ENCODE data around the gene CD47. TPM values are rescaled to one million over a fixed set of nuclear protein-coding genes. Genes with fewer than 3 reads are reported as not detected.

The CD47 gene
- total RNA-seq, 2 donors from 2014 or later: 83.0 to 158 TPM

GRCh38 chr3:108100906-108101660 lies 10.3 kb upstream of the CD47 start:
- ATAC-seq (peak; percentile 89 to 97), DNase-seq (ENCODE audit: low spot score in 2 of 2) (peak in 1 of 2 donors; percentile 49)
- H3K36me3 Mint-ChIP-seq: no peaks in the 10 kb centered on the region
- peaks cover 0 to 5% of the 10 kb centered on the region in 2 donors for H3K9me3 Mint-ChIP-seq
- H3K27ac Mint-ChIP-seq: peak overlapping the region in 1 of 2 donors; percentile 58

GRCh38 chr3:108099679-108100428 lies 9.0 kb upstream of the CD47 start:
- H3K9me3 Mint-ChIP-seq: peaks cover 0 to 2% of the 10 kb centered on the region in 2 donors
- peak in 1 of 2 donors; percentile 44 for ATAC-seq
- no peak for DNase-seq (ENCODE audit: low spot score in 2 of 2)
- peak overlapping the region in 1 of 2 donors; percentile 58 for H3K27ac Mint-ChIP-seq
- H3K36me3 Mint-ChIP-seq: no peaks in the 10 kb centered on the region

DNA sequence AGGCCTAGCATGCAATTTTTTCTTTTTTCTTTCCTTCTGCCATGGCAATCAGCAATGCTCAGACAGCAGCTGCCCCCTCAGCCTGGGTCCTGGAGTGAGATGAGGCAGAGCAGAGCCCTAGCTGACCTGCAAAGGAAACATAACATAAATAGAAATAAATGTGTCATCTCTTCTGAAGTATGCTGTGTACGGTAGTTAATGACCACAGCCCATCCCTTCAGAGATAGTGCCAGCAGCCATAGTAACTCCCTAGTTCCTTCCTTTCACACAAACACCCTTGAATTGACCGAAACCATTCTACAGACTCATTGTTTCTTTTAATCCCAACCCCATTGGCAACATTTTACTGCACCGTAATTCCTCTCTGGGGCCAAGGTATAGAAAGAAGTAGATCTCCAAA lies 8.4 kb upstream of the CD47 start:
- H3K27ac Mint-ChIP-seq: no peak overlapping the region
- peaks cover 0 to 5% of the 10 kb centered on the region in 2 donors for H3K9me3 Mint-ChIP-seq
- no peaks in the 10 kb centered on the region for H3K36me3 Mint-ChIP-seq
- no peak for ATAC-seq
- DNase-seq (ENCODE audit: low spot score in 2 of 2): no peak

- Mint-ChIP-seq H3K27ac (no peak overlapping the region), H3K36me3 (no peaks in the 10 kb centered on the region), H3K9me3 (peaks cover 0 to 5% of the 10 kb centered on the region in 2 donors)
- no peak for DNase-seq (ENCODE audit: low spot score in 2 of 2)
- ATAC-seq: no peak
These were observed 7.2 kb upstream of the CD47 start for GRCh38 chr3:108098003-108098370.

DNA sequence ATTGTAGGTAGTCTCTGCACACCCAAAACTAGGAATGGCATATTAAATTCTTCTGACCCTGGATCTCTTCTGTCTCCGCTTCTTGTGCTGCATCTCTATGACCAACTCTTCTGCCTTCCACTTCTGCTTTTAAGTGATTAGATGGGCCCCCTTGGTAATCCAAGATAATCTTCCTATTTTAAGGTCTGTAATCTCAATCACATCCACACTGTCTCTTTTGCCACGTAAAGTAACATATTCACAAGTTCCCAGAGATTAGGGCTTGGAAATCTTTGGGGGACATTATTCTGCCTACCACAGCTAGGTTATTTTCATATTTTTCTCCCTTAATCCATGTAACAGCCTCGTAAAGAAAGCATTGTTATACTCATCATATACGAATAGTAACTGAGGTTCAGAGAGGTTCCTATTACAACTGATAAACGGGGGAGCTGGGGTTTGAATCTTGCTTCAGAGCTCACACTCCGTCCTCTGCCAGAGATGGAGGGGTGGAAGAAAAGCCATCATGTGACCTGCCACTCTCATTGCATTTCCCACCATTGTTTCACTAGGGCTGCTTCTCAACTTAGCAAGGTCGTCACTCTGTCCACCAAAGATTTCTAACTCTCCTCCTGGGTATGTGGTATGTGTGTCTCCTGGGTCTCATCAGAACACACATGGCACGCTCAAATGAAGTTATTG lies 6.6 kb upstream of the CD47 start:
- no peak for ATAC-seq
- H3K27ac Mint-ChIP-seq: no peak overlapping the region

DNA sequence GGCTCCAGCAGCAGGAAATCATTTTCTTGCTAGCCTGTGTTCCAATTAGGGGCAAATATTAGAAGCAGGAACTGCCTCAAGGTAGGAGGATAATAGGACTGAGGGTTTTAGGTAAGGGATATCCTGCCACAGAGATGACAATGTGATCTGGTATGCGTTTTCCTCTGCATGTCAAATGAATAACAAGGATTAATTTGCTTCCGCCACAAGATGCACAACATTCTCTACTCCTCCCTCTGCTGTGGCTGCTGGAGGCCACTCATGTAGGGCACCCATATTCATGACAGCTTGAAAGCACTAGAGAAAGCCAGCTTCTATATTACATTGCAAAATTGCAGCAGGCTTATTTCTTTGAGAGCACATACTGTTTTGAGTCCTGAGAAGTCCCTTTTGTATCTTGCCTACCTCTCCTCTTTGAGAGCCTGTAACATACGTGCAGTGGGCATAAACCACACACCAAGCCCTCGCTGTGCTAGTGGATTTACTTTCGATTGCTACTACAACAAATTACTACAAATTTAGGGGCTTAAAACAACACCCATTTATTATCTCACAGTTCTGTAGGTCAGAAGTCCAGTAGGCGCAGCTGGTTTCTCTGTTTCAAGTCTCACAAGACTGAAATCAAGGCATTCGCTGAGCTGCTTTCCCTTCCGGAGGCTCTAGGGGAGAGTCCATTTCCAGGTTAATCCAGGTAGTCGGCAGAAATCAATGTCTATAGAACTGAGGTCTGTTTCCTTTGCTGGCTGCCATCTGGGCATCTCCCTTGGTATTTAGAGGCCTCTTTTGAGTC lies 5.9 kb upstream of the CD47 start:
- Mint-ChIP-seq H3K27ac (no peak overlapping the region), H3K36me3 (peaks cover 2 to 9% of the 10 kb centered on the region in 2 donors), H3K9me3 (peaks cover 0 to 6% of the 10 kb centered on the region in 2 donors)
- DNase-seq (ENCODE audit: low spot score in 2 of 2): no peak
- no peak for ATAC-seq

More for the DNA sequence above, 6.6 kb upstream of the CD47 start:
- peaks cover 0 to 5% of the 10 kb centered on the region in 2 donors for H3K9me3 Mint-ChIP-seq
- H3K36me3 Mint-ChIP-seq: peaks cover 0 to 2% of the 10 kb centered on the region in 2 donors
- DNase-seq (ENCODE audit: low spot score in 2 of 2): no peak

DNA sequence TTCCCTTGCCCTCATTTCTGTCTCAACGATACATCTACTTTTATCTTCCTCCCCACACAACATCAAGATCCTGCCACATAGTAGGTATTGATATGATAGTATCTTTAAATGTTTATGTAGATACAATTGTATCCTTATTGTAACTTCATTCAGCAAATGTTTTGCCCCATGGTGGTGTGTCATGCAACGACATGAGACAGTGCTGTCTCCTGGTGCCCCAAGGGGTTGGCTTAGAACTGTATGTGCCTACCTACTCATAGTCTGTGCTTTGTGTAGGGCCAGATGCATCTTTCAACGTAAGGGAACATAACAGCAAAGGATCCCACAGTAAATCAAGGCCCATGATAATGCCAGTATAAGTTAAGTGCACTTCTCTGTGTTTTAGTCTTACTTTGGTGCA lies 2.8 kb upstream of the CD47 start:
- ATAC-seq: no peak

DNA sequence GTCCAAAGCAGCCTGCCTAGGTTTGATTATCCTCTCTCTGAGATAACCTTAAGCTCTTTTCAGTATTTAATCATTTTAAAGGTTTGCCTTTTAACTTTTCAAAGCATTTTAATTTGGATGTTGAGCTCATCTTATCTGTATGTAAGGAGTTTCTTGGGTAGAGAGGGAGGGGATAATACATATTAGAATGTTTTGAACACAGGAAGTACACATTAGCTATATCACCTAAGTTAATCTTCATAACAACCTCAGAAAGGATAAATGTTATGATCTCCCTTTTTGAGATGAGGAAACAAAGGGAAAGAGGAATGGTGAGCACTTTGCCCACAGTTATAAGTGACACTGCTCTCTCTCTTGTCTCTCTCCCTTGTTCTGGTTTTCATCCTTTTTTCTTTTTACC lies 2.2 kb upstream of the CD47 start:
- peaks cover 0 to 9% of the 10 kb centered on the region in 2 donors for H3K9me3 Mint-ChIP-seq
- DNase-seq (ENCODE audit: low spot score in 2 of 2): no peak
- H3K27ac Mint-ChIP-seq: peak overlapping the region in 1 of 2 donors; percentile 95
- H3K36me3 Mint-ChIP-seq: peaks cover 13% of the 10 kb centered on the region in 2 donors
- ATAC-seq: no peak

More for the DNA sequence above, 2.8 kb upstream of the CD47 start:
- H3K9me3 Mint-ChIP-seq: peaks cover 0 to 9% of the 10 kb centered on the region in 2 donors
- H3K36me3 Mint-ChIP-seq: peaks cover 13% of the 10 kb centered on the region in 2 donors
- no peak for DNase-seq (ENCODE audit: low spot score in 2 of 2)
- peak overlapping the region in 1 of 2 donors; percentile 95 for H3K27ac Mint-ChIP-seq

- H3K36me3 Mint-ChIP-seq: peaks cover 13% of the 10 kb centered on the region in 2 donors
- DNase-seq (ENCODE audit: low spot score in 2 of 2): no peak
- H3K27ac Mint-ChIP-seq: peak overlapping the region in 1 of 2 donors; percentile 95
- no peak for ATAC-seq
- peaks cover 0 to 9% of the 10 kb centered on the region in 2 donors for H3K9me3 Mint-ChIP-seq
These were observed 1.7 kb upstream of the CD47 start for GRCh38 chr3:108092501-108092900.

- H3K36me3 Mint-ChIP-seq: peaks cover 13% of the 10 kb centered on the region in 2 donors
- DNase-seq (ENCODE audit: low spot score in 2 of 2): peak in 1 of 2 donors; percentile 15
- H3K27ac Mint-ChIP-seq: peak overlapping the region; percentile 95 to 98
- peak in 1 of 2 donors; percentile 0 for ATAC-seq
- peaks cover 0 to 9% of the 10 kb centered on the region in 2 donors for H3K9me3 Mint-ChIP-seq
These were observed 843 bp upstream of the CD47 start for GRCh38 chr3:108091498-108092250.

- peaks cover 13% of the 10 kb centered on the region in 2 donors for H3K36me3 Mint-ChIP-seq
- DNase-seq (ENCODE audit: low spot score in 2 of 2): peak in 1 of 2 donors; percentile 52
- peak overlapping the region; percentile 95 to 99 for H3K27ac Mint-ChIP-seq
These were observed 656 bp downstream of the CD47 start for GRCh38 chr3:108090049-108090700.

DNA sequence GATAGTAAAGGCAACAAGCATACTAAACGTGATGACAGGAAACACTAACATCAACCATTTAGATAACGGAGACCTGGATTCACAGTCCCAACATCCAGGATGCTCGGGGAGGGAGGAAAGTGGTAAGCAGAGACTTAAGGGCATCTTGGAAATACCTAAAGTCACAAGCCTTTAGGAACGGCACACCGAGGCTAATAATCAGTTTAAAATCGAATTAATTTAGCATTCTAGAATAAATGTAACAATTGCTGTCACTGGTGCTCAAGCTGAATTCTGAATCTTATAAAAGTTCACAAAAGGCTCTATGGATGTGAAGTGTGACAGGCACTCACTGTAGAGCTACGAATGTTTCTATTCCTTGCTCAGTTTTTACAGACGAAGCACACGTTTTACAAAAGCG lies 1.3 kb downstream of the CD47 start:
- Mint-ChIP-seq H3K9me3 (peaks cover 0 to 5% of the 10 kb centered on the region in 2 donors), H3K27ac (peak overlapping the region; percentile 95 to 99), H3K36me3 (peaks cover 13% of the 10 kb centered on the region in 2 donors)
- DNase-seq (ENCODE audit: low spot score in 2 of 2) (no peak), ATAC-seq (no peak)

More at GRCh38 chr3:108090049-108090700, 656 bp downstream of the CD47 start:
- peak; percentile 9 to 16 for ATAC-seq
- H3K9me3 Mint-ChIP-seq: peaks cover 0 to 9% of the 10 kb centered on the region in 2 donors

DNA sequence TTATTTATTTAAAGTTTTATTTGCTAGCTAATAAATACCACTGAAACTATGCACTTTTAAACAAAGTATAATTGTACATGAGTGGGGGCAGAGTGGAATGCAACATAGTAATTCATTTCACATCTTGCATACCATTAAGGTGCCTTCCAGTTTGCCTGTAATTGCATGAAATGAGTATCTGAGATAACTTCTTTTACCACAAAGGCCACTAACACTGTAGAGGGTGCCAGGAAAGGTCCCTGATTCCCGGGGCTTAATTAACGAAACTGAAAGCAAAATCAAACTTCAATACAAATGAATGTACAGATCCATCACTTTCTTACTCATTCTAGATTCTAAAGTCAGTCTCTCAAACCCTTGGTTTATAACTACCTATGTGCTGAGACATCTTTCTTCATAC lies 2.1 kb downstream of the CD47 start:
- Mint-ChIP-seq H3K36me3 (peaks cover 13% of the 10 kb centered on the region in 2 donors), H3K9me3 (peaks cover 0 to 5% of the 10 kb centered on the region in 2 donors), H3K27ac (peak overlapping the region; percentile 6 to 95)
- DNase-seq (ENCODE audit: low spot score in 2 of 2) (peak in 1 of 2 donors; percentile 50), ATAC-seq (peak; percentile 63 to 78)

GRCh38 chr3:108088146-108088545 lies 2.7 kb downstream of the CD47 start:
- Mint-ChIP-seq H3K27ac (peak overlapping the region; percentile 46 to 95), H3K36me3 (peaks cover 13% of the 10 kb centered on the region in 2 donors), H3K9me3 (peaks cover 0 to 5% of the 10 kb centered on the region in 2 donors)
- ATAC-seq (no peak), DNase-seq (ENCODE audit: low spot score in 2 of 2) (no peak)

DNA sequence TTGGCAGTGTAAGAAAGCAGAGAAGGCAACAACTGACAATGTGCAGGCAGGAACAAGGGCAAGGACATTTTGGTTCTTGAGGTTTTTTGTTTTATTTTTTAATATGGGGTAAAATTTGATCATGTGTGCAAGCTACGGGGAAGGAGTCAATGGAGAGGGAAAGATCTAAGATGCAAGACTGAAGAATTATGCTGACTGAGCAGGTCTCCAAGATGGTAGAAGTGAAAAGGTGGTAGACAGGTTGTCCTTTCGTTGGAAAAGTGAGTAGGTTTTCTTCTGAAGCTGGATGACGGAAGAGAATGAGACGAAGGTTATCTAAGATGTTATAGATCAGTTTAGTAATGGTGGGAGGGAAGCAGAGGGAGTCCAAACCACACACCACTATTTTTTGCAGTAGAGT lies 4.2 kb downstream of the CD47 start:
- peaks cover 3 to 10% of the 10 kb centered on the region in 2 donors for H3K36me3 Mint-ChIP-seq
- DNase-seq (ENCODE audit: low spot score in 2 of 2) (no peak), ATAC-seq (no peak)
- no peak overlapping the region for H3K27ac Mint-ChIP-seq
- H3K9me3 Mint-ChIP-seq: peaks cover 0 to 3% of the 10 kb centered on the region in 2 donors
